Measurements from ENCODE around the gene MBTD1. TPM values are rescaled to one million over a fixed set of nuclear protein-coding genes. Genes with fewer than 3 reads are reported as not detected.

The MBTD1 gene
- total RNA-seq, 2 donors from 2014 or later: 19.6 to 25.1 TPM

- H3K4me3 ChIP-seq: no peak overlapping the region
- H3K4me1 ChIP-seq (replicated peaks): peaks cover 4% of the 10 kb centered on the region
- no peak for DNase-seq (ENCODE audit: low spot score)
- intact Hi-C loops (cut with DNase I): no loop called here
- no peaks in the 10 kb centered on the region for H3K9me3 ChIP-seq
- no peaks in the 10 kb centered on the region for H3K27me3 ChIP-seq (replicated peaks; ENCODE audit: insufficient read depth)
- WGBS: 78% methylated on average over 6 of the region's 6 CpGs
- H3K27ac ChIP-seq: no peak overlapping the region
- H3K36me3 ChIP-seq: no peaks in the 10 kb centered on the region
- TF ChIP-seq CTCF (IDR thresholded peaks at IDR 0.05) (no peak), POLR2AphosphoS5 (IDR thresholded peaks at IDR 0.05) (no peak), POLR2A (IDR thresholded peaks at IDR 0.05) (no peak)
Measured at GRCh38 chr17:51255673-51256072, 4.2 kb downstream of the MBTD1 start.

- Histone ChIP-seq H3K4me3 (no peak overlapping the region), H3K36me3 (no peaks in the 10 kb centered on the region), H3K4me1 (replicated peaks) (no peaks in the 10 kb centered on the region), H3K9me3 (no peaks in the 10 kb centered on the region), H3K27ac (no peak overlapping the region), H3K27me3 (replicated peaks; ENCODE audit: insufficient read depth) (no peaks in the 10 kb centered on the region)
- TF ChIP-seq POLR2AphosphoS5 (IDR thresholded peaks at IDR 0.05): no peak
- no peak for TF ChIP-seq CTCF (IDR thresholded peaks at IDR 0.05)
- TF ChIP-seq POLR2A (IDR thresholded peaks at IDR 0.05): no peak
- no peak for DNase-seq (ENCODE audit: low spot score)
- intact Hi-C loops (cut with DNase I): no loop called here
Measured at GRCh38 chr17:51251010-51251409, 8.8 kb downstream of the MBTD1 start.

GRCh38 chr17:51250314-51250840, 9.5 kb downstream of the MBTD1 start:
- Histone ChIP-seq H3K9me3 (no peaks in the 10 kb centered on the region), H3K4me3 (no peak overlapping the region), H3K36me3 (no peaks in the 10 kb centered on the region), H3K27ac (no peak overlapping the region), H3K27me3 (replicated peaks; ENCODE audit: insufficient read depth) (no peaks in the 10 kb centered on the region), H3K4me1 (replicated peaks) (no peaks in the 10 kb centered on the region)
- WGBS: 98% methylated on average over 3 of the region's 3 CpGs
- DNase-seq (ENCODE audit: low spot score): no peak
- intact Hi-C loops (cut with DNase I): no loop called here
- no peak for TF ChIP-seq POLR2A (IDR thresholded peaks at IDR 0.05)
- TF ChIP-seq CTCF (IDR thresholded peaks at IDR 0.05): no peak
- no peak for TF ChIP-seq POLR2AphosphoS5 (IDR thresholded peaks at IDR 0.05)

GRCh38 chr17:51245535-51245934, 14.3 kb downstream of the MBTD1 start:
- Histone ChIP-seq H3K9me3 (no peaks in the 10 kb centered on the region), H3K4me1 (replicated peaks) (no peaks in the 10 kb centered on the region), H3K4me3 (no peak overlapping the region), H3K36me3 (no peaks in the 10 kb centered on the region), H3K27me3 (replicated peaks; ENCODE audit: insufficient read depth) (no peaks in the 10 kb centered on the region), H3K27ac (no peak overlapping the region)
- WGBS: 83% methylated on average over 1 of the region's 1 CpG
- no peak for DNase-seq (ENCODE audit: low spot score)
- TF ChIP-seq POLR2AphosphoS5 (IDR thresholded peaks at IDR 0.05) (no peak), CTCF (IDR thresholded peaks at IDR 0.05) (no peak), POLR2A (IDR thresholded peaks at IDR 0.05) (no peak)
- intact Hi-C loops (cut with DNase I): no loop called here

GRCh38 chr17:51244041-51244440, 15.8 kb downstream of the MBTD1 start:
- Histone ChIP-seq H3K27me3 (replicated peaks; ENCODE audit: insufficient read depth) (no peaks in the 10 kb centered on the region), H3K4me3 (no peak overlapping the region), H3K4me1 (replicated peaks) (no peaks in the 10 kb centered on the region), H3K27ac (no peak overlapping the region), H3K9me3 (no peaks in the 10 kb centered on the region), H3K36me3 (no peaks in the 10 kb centered on the region)
- intact Hi-C loops (cut with DNase I): no loop called here
- 65% methylated on average over 4 of the region's 4 CpGs for WGBS
- no peak for TF ChIP-seq POLR2AphosphoS5 (IDR thresholded peaks at IDR 0.05)
- no peak for TF ChIP-seq POLR2A (IDR thresholded peaks at IDR 0.05)
- TF ChIP-seq CTCF (IDR thresholded peaks at IDR 0.05): no peak
- DNase-seq (ENCODE audit: low spot score): no peak
